IMR-90 (cell line): ENCODE data around the gene MAP2. TPM values are rescaled to one million over a fixed set of nuclear protein-coding genes. Genes with fewer than 3 reads are reported as not detected.

Experiments used
- ATAC-seq: fragments of 200-7000 bp; cut with Tn5 transposase; 2 replicates; pipeline ENCODE4 v1.9.1; 2020; ENCODE audit warnings: low read depth, mild to moderate bottlenecking, moderate library complexity
- BruUV-seq: library from RNA; stranded (reverse); fragments of 400-500 nt; replicated peaks from 2 replicates; lab custom pipeline; 2021; lab: Mats Ljungman, UMichigan
- CTCF ChIA-PET: fragments of 300-600 bp; formaldehyde crosslinking; extraction: SDS; loops from one replicate; lab custom pipeline; 2021; ENCODE audit warnings: antibody characterized with exemption; lab: Yijun Ruan, JAX
- POLR2A ChIA-PET: fragments of 300-600 bp; sonication (Branson Sonifier 250); formaldehyde crosslinking; loops from one replicate; lab custom pipeline; 2022; ENCODE audit warnings: antibody characterized with exemption; ENCODE audit not compliant: unreplicated experiment; lab: Charles Lee
- DNase-seq: peaks from one replicate; pipeline ENCODE4 v3.0.0; 2013
- H2AFZ ChIP-seq: replicated peaks from 2 replicates; pipeline ENCODE3; 2013; ENCODE audit warnings: low read length, mild to moderate bottlenecking; ENCODE audit not compliant: poor library complexity
- H2AK5ac ChIP-seq: 2 replicates; pipeline ENCODE4 v1.6.1; 2013; ENCODE audit warnings: low read depth, low read length, inconsistent platforms
- H2AK9ac ChIP-seq: replicated peaks from 2 replicates; pipeline ENCODE3; 2013; ENCODE audit warnings: mild to moderate bottlenecking, low read depth, low read length, moderate library complexity; ENCODE audit not compliant: poor library complexity
- H2BK120ac ChIP-seq: 2 replicates; pipeline ENCODE4 v1.6.1; 2013; ENCODE audit warnings: low read depth, low read length, inconsistent platforms
- H2BK15ac ChIP-seq: 3 replicates; pipeline ENCODE4 v1.6.1; 2013; ENCODE audit warnings: low read depth, low read length, inconsistent platforms
- H2BK20ac ChIP-seq: 2 replicates; pipeline ENCODE4 v1.6.1; 2013; ENCODE audit warnings: low read depth, mild to moderate bottlenecking, inconsistent platforms, low read length, moderate library complexity
- H2BK5ac ChIP-seq: 2 replicates; pipeline ENCODE4 v1.6.1; 2013; ENCODE audit warnings: mild to moderate bottlenecking, low read depth, low read length, inconsistent platforms; ENCODE audit not compliant: poor library complexity, severe bottlenecking
- H3K14ac ChIP-seq: replicated peaks from 2 replicates; pipeline ENCODE4 v1.6.1; 2013; ENCODE audit warnings: low read depth, low read length, inconsistent platforms
- H3K18ac ChIP-seq: 2 replicates; pipeline ENCODE4 v1.6.1; 2013; ENCODE audit warnings: low read depth, low read length, control low read depth
- H3K23ac ChIP-seq: 2 replicates; pipeline ENCODE4 v1.6.1; 2013; ENCODE audit warnings: low read depth, low read length, inconsistent platforms
- H3K27ac ChIP-seq: 2 replicates; pipeline ENCODE4 v1.5.1; 2013; ENCODE audit warnings: mild to moderate bottlenecking, control low read depth, low read length; ENCODE audit not compliant: insufficient read depth
- H3K27me3 ChIP-seq: 2 replicates; pipeline ENCODE4 v1.6.1; 2013; ENCODE audit warnings: low read length; ENCODE audit not compliant: control insufficient read depth, insufficient read depth
- H3K36me3 ChIP-seq: 2 replicates; pipeline ENCODE4 v1.6.1; 2013; ENCODE audit warnings: low read length, mixed read lengths; ENCODE audit not compliant: control insufficient read depth, insufficient read depth
- H3K4ac ChIP-seq: 2 replicates; pipeline ENCODE4 v1.6.1; 2013; ENCODE audit warnings: low read depth, low read length, inconsistent platforms
- H3K4me1 ChIP-seq: 2 replicates; pipeline ENCODE4 v1.6.1; 2013; ENCODE audit warnings: low read length, mixed read lengths; ENCODE audit not compliant: control insufficient read depth, insufficient read depth
- H3K4me2 ChIP-seq: 2 replicates; pipeline ENCODE4 v1.6.1; 2013; ENCODE audit warnings: low read depth, mild to moderate bottlenecking, control low read depth, low read length, moderate library complexity
- H3K4me3 ChIP-seq: 2 replicates; pipeline ENCODE4 v1.5.1; 2013; ENCODE audit warnings: low read depth, mild to moderate bottlenecking, control low read depth, low read length, moderate library complexity; ENCODE audit not compliant: insufficient read depth
- H3K56ac ChIP-seq: 2 replicates; pipeline ENCODE4 v1.6.1; 2013; ENCODE audit warnings: low read length, inconsistent platforms; ENCODE audit not compliant: insufficient read depth; ENCODE audit errors: extremely low read depth
- H3K79me1 ChIP-seq, 2 experiments: 2 replicates each; pipeline ENCODE4 v1.6.1; 2013; ENCODE audit warnings: low read length in 2 of 2, inconsistent platforms in 1 of 2, low read depth in 1 of 2
- H3K9ac ChIP-seq: 2 replicates; pipeline ENCODE4 v1.6.1; 2013; ENCODE audit warnings: low read depth, low read length, control low read depth
- H3K9me1 ChIP-seq: 2 replicates; pipeline ENCODE4 v1.6.1; 2013; ENCODE audit warnings: low read length, inconsistent platforms; ENCODE audit not compliant: insufficient read depth
- H3K9me3 ChIP-seq: 2 replicates; pipeline ENCODE4 v1.6.1; 2013; ENCODE audit warnings: low read length; ENCODE audit not compliant: control insufficient read depth, insufficient read depth
- H4K20me1 ChIP-seq: 2 replicates; pipeline ENCODE4 v1.6.1; 2013; ENCODE audit warnings: low read length, inconsistent platforms; ENCODE audit not compliant: insufficient read depth
- H4K5ac ChIP-seq: 2 replicates; pipeline ENCODE4 v1.6.1; 2013; ENCODE audit warnings: mild to moderate bottlenecking, low read depth, low read length, control low read depth
- H4K8ac ChIP-seq, 2 experiments: 2 replicates each; pipeline ENCODE4 v1.6.1; 2013; ENCODE audit warnings: low read depth in 2 of 2, low read length in 2 of 2, control low read depth in 1 of 2, inconsistent platforms in 1 of 2
- H4K91ac ChIP-seq: 2 replicates; pipeline ENCODE4 v1.6.1; 2013; ENCODE audit warnings: low read depth, low read length, inconsistent platforms; ENCODE audit not compliant: insufficient read depth
- ELK1 ChIP-seq: fragments of 150-350 bp; IDR thresholded peaks from 2 replicates; pipeline ENCODE4 v1.6.1; 2016; ENCODE audit warnings: low read depth, mild to moderate bottlenecking, low read length, moderate library complexity, borderline replicate concordance
- FOS ChIP-seq: fragments of 150-350 bp; IDR thresholded peaks from 2 replicates; pipeline ENCODE4 v1.6.1; 2016; ENCODE audit warnings: low read depth, low read length
- RCOR1 ChIP-seq: IDR thresholded peaks from 2 replicates; pipeline ENCODE4 v1.6.1; 2012; ENCODE audit warnings: mild to moderate bottlenecking, low read length, improper control_type of control experiment; ENCODE audit not compliant: insufficient replicate concordance
- RFX5 ChIP-seq: IDR thresholded peaks from 2 replicates; pipeline ENCODE4 v1.8.0; 2012; ENCODE audit warnings: low read depth, mild to moderate bottlenecking, low read length, moderate library complexity
- WGBS, 2 experiments: methylation state at CpG; one replicate each; pipeline versions ENCODE4 v1.1.5 to v1.1.7; 2013; ENCODE audit warnings: missing lambda C conversion rate in 2 of 2; ENCODE audit not compliant: insufficient read length in 1 of 2; ENCODE audit errors: extremely low coverage in 2 of 2; 5-methylcytosine and 5-hydroxymethylcytosine counted together
- dilution Hi-C: fragments of 300-500 bp; cut with HindIII; formaldehyde crosslinking; loops from one replicate; pipeline ENCODE4 v1.14.3; 2018; ENCODE audit warnings: low sequenced_read_pairs; ENCODE audit not compliant: unreplicated experiment
- in situ Hi-C: fragments of 300-500 bp; cut with MboI; formaldehyde crosslinking; loops from 3 replicates; pipeline ENCODE4 v1.14.3; 2019; ENCODE audit warnings: low sequenced_read_pairs, inconsistent platforms, mixed read lengths
- intact Hi-C: fragments of 100-400 bp; cut with micrococcal nuclease; formaldehyde crosslinking; loops from 2 replicates; pipeline ENCODE4 v1.10.0; 2022
- polyA plus RNA-seq, 3 experiments: library from polyadenylated mRNA; depleted of rRNA; stranded (reverse); fragments of >200 nt; gene quantifications; 2 replicates each; pipeline ENCODE4 v1.2.3, GENCODE V29; 2012; ENCODE audit warnings: low replicate concordance in 1 of 3
- total RNA-seq: library from RNA; depleted of rRNA; stranded (reverse); fragments of >200 nt; gene quantifications from 2 replicates; pipeline ENCODE4 v1.2.3, GENCODE V29; 2012
- TF ChIP-seq, protein P1 (sequence below): fragments of 150-350 bp; IDR thresholded peaks from 2 replicates; pipeline ENCODE4 v1.6.1; 2017; ENCODE audit warnings: mild to moderate bottlenecking, antibody characterized with exemption, low read length, low read depth

Gene MAP2
- total and polyA plus RNA-seq, 2 of the 4 experiments (the other 2 are of a cell fraction) = 0.29 to 0.36 TPM

DNA sequence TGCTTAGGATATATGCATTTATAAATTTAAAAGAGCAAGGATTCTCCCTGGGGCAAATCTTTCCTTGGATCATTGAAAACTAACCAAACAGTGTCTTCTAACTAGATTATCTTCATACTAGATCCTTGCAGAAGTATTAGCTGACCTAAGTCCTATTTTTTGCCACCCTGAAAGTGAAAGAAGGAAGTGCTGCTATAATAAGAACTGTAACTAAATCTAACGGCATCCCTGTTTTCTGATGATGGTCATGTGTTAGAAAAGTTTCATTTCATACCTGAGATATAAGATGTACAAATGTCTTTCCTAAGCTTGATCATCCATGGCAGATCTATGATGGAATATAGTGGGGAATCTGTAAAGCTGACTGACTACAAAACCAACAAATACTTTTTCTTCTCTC, 102.7 kb downstream of the MAP2 start:
- in situ Hi-C loops = no loop called here
- ATAC-seq (no peak), DNase-seq (peak; percentile 7)
- intact Hi-C loops = loop anchor here (1.0 kb wide), 1 partner anchor 30 kb away; no protein-coding TSS in a partner anchor
- Histone ChIP-seq H3K4me2 (peak overlapping the region; percentile 68; the same call in 1 of the 2 replicates), H4K8ac (0 out of 4 replicates have a peak overlapping the region, but pooled peaks of 1 of the 2 experiments have one; percentile 43), H4K91ac (no peak overlapping the region), H3K4me3 (no peak overlapping the region), H2BK15ac (no peak overlapping the region), H3K9me3 (no peaks in the 10 kb centered on the region), H3K14ac (0 out of 2 replicates have a peak overlapping the region, but pooled peaks have one; percentile 48), H2AFZ (no peak overlapping the region), H2AK9ac (no peak overlapping the region), H4K5ac (no peak overlapping the region), H3K27ac (no peak overlapping the region; the same call in 1 of the 2 replicates), H3K4ac (peak overlapping the region; percentile 23; the same call in 1 of the 2 replicates), H3K18ac (no peak overlapping the region), H3K9me1 (peaks cover 4% of the 10 kb centered on the region), H3K79me1 (no peaks in the 10 kb centered on the region), H4K20me1 (no peaks in the 10 kb centered on the region), H2BK5ac (peak overlapping the region; percentile 55), H3K4me1 (0 out of 2 replicates have a peak, but pooled peaks cover 1% of the 10 kb centered on the region), H3K27me3 (no peaks in the 10 kb centered on the region), H3K23ac (peak overlapping the region; percentile 29; the same call in 1 of the 2 replicates), H2AK5ac (no peak overlapping the region), H3K56ac (no peak overlapping the region), H3K36me3 (no peaks in the 10 kb centered on the region), H2BK120ac (peak overlapping the region; percentile 22; the same call in 1 of the 2 replicates), H2BK20ac (0 out of 2 replicates have a peak overlapping the region, but pooled peaks have one; percentile 56), H3K9ac (no peak overlapping the region)
- BruUV-seq = no TSS peak
- dilution Hi-C loops = no loop called here
- TF ChIP-seq, protein P1, sequence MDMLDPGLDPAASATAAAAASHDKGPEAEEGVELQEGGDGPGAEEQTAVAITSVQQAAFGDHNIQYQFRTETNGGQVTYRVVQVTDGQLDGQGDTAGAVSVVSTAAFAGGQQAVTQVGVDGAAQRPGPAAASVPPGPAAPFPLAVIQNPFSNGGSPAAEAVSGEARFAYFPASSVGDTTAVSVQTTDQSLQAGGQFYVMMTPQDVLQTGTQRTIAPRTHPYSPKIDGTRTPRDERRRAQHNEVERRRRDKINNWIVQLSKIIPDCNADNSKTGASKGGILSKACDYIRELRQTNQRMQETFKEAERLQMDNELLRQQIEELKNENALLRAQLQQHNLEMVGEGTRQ = no peak
- TF ChIP-seq RCOR1 (no peak), FOS (no peak), ELK1 (no peak), RFX5 (no peak)
- ChIA-PET POLR2A (interaction anchor here (0.5 kb wide), 1 partner anchor 29 kb away, joined by 9 read pairs; no protein-coding TSS in a partner anchor), CTCF (interaction anchor here (1.8 kb wide), 1 partner anchor 103 kb away, joined by 5 read pairs; the partner anchor contains the start of gene MAP2)
- no CpG with 5 or more reads among the region's 1 CpG for WGBS, 2 experiments
